HG03558 (cell line): ENCODE results near the gene MAP1LC3A.

Experiments
- ATAC-seq: cut with Tn5 transposase; IDR thresholded peaks from one replicate; pipeline ENCODE4 v1.9.1; 2021; ENCODE audit warnings: moderate number of reproducible peaks; ENCODE audit not compliant: unreplicated experiment; ENCODE audit errors: extremely low read depth

MAP1LC3A gene

GRCh38 chr20:34546751-34547181, 11.8 kb upstream of the MAP1LC3A start:
- ATAC-seq, result no peak

DNA sequence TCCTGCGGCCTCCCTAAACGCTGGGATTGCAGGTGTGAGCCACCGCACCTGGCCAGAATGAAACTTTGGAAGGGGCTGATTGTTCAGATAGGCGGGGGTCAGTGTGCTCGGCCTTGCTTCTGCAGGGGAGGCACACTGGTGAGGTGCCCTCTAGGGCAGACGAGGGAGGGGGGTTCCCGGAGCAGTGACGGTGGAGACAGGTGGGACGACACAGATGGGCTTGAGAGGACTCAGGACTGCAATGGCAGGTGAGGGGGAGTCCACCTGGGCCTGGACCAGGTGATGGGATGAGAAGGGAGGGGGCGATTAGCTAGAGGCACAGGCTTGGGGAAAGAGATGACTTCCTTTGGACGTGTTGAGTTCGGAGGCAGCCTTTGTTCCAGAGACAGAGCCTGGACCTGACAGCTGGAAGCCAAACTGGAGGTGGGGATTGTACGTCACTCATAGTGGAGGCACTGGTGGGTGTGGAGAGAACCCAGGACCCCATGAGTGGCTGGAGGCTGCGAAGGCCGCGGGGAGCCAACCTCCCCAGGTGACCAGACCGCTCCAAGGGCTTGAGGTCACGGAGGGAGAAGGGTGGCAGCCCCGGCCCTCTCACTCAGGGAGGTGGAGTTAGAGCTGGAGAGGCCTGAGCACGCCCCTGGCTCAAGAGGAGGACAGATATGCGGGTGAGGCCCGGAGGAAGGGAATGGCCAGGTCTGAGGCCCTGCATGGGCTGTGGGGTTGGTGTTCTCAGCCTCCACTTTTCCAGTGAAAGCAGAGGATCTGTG, 10.5 kb upstream of the MAP1LC3A start:
- ATAC-seq, result no peak

- no peak for ATAC-seq
These were observed 9.1 kb upstream of the MAP1LC3A start for GRCh38 chr20:34549291-34549928.

- ATAC-seq, result no peak
These were observed 8.6 kb upstream of the MAP1LC3A start for GRCh38 chr20:34549929-34550305.

DNA sequence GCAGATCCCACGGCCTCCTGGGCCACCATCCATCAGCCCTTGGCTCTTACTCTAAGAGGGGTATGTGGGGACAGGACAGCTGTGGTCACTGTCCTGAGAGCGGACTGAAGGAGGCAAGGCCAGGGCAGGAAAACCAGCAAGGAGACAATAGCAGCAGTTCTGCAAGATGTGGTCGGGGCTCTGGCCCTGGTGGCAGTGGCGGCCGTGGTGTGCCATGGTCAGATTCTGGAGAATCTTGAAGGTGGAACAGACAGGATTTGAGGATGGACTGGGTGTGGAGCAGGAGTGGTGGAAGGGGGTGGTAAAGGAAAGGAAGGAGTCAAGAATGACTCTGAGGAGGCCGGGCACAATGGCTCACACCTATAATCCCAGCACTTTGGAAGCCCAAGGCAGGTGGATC, 5.9 kb upstream of the MAP1LC3A start:
- ATAC-seq, result no peak

DNA sequence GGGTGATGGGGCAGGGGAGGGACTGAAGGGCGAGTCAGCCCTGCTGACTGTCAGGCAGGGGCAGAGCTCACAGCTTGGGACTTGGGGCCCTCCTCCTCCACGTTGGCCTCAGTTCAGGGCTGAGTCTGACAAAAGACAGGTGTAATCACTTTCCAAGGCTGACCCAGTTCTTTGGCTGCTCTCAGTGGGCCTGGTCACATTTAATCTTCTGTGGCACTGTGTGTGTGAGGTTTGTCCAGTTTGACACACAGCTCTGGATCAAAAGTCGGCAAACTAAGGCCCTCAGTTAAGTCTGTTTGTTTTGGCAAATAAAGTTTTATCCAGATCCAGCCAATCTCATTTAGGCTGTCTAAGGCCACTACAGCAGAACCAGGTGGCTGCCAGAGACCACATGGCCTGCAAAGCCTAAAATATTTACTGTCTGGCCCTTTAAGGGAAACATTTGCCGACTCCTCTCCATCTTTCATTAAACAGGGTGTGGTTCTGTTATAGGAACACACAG, 5.1 kb upstream of the MAP1LC3A start:
- ATAC-seq, result no peak

DNA sequence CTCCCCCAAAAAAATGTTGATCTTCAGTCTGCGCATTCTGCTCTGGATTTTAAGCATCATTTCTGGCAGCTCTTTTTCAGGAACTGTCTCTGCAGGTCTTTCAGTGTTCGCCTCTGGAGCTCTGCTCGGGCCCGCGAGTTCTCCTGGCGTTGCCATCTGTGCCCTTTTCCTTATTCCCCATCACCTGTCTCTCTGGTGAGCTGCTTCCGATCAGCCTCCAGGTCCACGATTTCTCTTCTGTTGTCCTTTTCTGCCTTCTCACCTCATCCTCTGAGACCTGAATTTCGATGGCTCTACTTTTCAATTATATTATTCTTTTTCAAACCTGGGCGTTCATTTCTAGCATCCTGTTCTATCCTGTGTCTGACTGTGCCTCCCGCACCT, 590 bp upstream of the MAP1LC3A start:
- ATAC-seq, result no peak

DNA sequence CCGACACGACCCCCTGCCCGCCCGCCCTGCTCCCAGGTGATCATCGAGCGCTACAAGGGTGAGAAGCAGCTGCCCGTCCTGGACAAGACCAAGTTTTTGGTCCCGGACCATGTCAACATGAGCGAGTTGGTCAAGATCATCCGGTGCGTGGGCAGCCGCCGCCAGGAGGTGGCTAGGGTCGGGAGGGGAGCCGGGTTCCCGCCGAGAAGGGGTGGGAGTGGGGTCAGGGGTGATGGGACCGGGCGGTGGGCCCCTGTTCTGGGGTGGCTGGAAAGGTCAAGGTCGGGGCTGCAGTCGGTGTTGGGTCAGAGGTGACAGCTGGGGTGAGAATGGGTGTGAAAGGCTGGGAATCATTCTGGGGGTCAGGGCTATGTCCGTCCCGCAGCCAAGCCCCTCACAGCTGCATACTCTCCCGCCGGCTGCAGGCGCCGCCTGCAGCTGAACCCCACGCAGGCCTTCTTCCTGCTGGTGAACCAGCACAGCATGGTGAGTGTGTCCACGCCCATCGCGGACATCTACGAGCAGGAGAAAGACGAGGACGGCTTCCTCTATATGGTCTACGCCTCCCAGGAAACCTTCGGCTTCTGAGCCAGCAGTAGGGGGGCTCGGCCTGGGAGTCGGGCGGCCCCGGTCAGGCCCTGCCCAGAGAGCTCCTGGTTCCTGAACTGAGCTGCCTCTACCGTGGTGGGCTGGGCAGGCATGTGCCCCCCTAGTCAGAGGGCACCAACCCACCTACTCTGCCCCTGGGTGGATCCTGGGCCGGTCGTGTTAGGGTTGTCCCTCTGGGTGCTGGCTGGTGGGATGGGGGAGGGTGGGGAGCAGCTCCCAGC, 1.0 kb downstream of the MAP1LC3A start:
- no peak for ATAC-seq

DNA sequence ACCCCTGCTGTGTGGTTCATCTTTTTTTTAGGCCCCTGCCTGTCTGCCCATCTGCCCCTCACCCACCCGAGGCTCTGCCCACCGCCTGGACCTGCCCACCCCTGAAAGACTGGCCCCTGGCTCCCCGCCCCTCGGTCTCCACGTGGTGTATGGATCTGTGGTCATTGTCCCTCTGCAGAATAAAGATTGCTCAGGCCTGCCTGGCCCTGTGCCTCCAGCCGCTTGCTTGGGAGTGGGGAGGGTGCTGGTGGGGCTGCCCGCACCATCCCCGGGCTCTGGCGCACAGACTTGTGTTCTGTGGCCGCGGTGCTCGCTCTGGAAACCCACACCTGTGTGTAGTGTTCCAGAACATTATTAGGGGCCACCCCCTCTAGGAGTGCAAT, 1.6 kb downstream of the MAP1LC3A start:
- ATAC-seq, result no peak

DNA sequence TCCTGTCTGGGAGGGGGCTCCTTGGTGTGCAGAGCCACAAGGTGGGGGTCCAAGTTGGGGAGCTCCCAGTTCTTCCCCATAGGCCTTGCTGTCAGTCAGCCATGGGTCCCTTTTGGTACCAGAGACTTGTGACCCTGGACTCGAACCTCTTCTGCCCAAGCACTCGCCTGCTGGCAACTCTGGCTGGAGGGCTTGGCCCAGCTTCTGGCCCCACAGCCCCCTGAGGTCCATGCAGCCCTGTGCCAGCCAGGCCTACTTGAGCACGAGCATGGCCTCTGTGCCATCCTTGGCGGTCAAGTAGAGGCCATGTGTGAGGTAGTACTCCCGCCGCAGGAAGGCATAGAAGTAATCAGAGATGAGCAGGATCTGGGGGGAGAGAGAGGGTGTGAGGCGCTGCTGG, 2.1 kb downstream of the MAP1LC3A start:
- no peak for ATAC-seq

DNA sequence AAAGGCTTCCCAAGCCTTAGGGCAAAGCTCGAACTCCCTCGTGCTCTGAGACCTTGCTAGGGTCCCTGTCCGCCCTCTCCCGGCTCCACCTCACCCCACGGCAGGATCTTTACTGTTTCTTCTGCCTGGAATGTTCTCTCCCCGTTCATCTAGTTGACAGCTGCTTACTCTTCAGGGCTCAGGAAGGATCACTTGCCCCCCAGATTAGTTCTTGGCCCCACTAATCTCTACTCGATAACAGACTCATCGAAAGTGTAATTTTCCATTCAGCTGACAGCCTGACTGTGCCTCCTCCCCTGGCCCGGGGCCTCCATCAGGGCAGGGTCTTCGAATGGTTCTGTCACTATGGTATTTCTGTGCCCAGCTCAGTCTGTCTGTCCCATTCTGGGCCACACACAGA, 3.1 kb downstream of the MAP1LC3A start:
- no peak for ATAC-seq

- no peak for ATAC-seq
These were observed 4.1 kb downstream of the MAP1LC3A start for GRCh38 chr20:34562641-34563040.

GRCh38 chr20:34564833-34565232, 6.3 kb downstream of the MAP1LC3A start:
- no peak for ATAC-seq

DNA sequence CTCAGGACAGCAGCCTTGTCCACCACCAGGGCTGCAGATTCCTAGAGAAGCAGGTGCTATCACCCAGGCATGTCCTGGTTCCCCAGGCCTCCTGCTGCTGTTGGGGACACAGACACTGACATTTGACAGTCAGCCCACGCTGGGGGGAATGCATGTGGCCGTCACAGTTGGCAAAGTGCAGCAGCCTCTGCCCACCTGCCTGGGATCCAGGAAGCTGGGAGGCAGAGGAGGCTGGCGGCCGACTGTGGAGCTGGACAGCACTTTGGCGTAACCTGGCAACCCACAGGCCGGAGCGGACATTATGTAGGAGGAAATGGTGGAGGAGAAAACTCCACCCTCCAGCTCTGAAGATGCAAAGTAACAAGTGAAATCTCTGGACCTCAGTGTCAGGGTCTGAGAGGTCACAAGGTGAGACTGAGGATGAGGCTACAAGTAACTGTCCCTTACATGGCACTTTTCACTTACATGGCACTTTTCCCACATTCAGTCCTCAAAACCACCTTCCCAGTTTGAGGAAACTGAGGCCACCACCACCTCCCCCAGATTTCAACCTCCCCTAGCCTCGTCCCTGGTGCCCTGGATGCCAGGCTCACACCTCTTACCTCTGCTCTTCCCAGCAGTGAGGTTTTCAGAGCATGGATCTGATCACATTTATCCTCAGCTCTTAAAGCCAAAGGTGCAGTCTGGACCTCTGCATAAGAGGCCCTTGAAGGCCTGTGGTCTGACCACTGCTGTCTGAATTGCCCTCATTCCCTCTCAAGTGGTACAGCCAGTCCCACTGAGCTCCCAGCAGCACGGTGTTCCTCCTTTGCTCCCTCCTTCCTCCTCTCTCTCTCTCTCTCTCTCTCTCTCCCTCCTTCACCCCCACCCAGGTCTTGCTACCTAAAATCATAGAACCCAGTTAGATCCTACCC, 8.7 kb downstream of the MAP1LC3A start:
- ATAC-seq, result no peak

DNA sequence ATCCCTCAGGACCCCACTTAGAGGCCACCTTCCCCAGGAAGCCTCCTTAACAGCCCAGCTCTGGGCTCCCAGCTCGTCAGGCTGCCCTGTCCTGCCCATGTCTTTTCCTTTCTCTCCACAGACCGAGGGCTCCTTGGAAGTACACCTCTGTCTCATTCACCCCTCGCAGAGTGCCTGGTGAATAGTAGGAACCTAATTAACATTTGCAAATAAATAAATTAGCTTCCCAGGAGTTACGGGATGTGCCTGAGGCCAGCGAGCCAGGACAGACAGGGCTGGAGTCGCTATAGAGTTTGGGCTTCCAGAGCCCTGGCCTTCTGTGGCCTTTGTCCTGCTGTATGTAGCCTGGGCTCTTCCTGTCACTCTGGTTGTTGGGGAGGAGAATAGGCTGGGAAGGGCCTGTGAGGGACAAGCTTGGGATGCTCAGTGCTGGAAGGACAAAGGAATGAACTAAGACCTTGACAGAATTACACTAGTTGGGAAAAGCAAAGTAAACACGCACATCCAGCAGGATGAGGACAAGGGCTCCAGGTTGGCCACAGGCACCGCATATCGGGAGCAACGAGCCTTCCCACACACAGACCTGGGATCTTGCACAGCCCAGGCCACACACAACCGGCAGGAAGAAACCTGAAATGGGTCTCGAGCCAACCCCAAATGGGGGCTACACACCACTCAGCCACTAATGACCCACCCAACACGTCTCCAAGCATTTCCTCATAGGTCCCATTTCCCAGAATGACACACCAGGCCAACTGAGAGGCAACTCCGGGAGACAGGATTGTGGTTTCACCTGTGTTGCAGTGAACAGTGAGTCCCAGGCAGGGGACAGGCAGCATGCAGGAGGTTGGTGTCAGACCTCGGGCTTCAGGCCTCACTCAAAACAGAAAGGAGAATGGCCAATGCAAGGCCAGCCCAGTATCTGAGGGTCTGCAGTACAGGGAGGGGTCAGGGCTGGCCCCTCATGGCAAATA, 9.7 kb downstream of the MAP1LC3A start:
- ATAC-seq, result no peak

- no peak for ATAC-seq
These were observed 11.1 kb downstream of the MAP1LC3A start for GRCh38 chr20:34569598-34569997.

GRCh38 chr20:34570859-34571306, 12.4 kb downstream of the MAP1LC3A start:
- no peak for ATAC-seq

- no peak for ATAC-seq
These were observed 13.2 kb downstream of the MAP1LC3A start for GRCh38 chr20:34571753-34572152.
